Common myeloid progenitor, CD34-positive (primary cell): Measurements from ENCODE around the gene CYS1.

Source experiments
- CTCF ChIA-PET: fragments of 350-600 bp; sonication (Branson Sonifier 250); formaldehyde crosslinking; loops from one replicate; lab custom pipeline; 2021; ENCODE audit warnings: antibody characterized with exemption; lab: Charles Lee
- POLR2A ChIA-PET: fragments of 350-600 bp; sonication (Branson Sonifier 250); formaldehyde crosslinking; loops from one replicate; lab custom pipeline; 2021; ENCODE audit warnings: antibody characterized with exemption; lab: Charles Lee
- DNase-seq, 3 donors: peaks; one replicate each; pipeline versions ENCODE4 v3.0.0 to v3.0.0-alpha.2; 2013
- H3K27ac ChIP-seq, 2 experiments: 1 replicate in 1 of 2; 2 replicates in 1 of 2; pipeline ENCODE4 v1.7.0; 2013; ENCODE audit warnings: inconsistent platforms in 2 of 2, low read length in 2 of 2, mild to moderate bottlenecking in 2 of 2, low read depth in 1 of 2, moderate library complexity in 1 of 2; ENCODE audit not compliant: severe bottlenecking in 2 of 2, insufficient read depth in 1 of 2, poor library complexity in 1 of 2
- H3K27me3 ChIP-seq, 5 experiments: replicated peaks in 2 of 5; 1 replicate in 3 of 5; 2 replicates in 2 of 5; pipeline versions ENCODE4 v1.6.1 to v1.7.0; 2013; ENCODE audit warnings: low read length in 4 of 5, mild to moderate bottlenecking in 2 of 5, moderate library complexity in 2 of 5, inconsistent platforms in 1 of 5; ENCODE audit not compliant: insufficient read depth in 5 of 5, control insufficient read depth in 4 of 5
- H3K36me3 ChIP-seq, 4 experiments: 1 replicate in 2 of 4; 2 replicates in 2 of 4; pipeline versions ENCODE4 v1.6.1 to v1.7.0; 2013; ENCODE audit warnings: low read length in 3 of 4, control low read depth in 1 of 4, mild to moderate bottlenecking in 1 of 4; ENCODE audit not compliant: control insufficient read depth in 4 of 4, insufficient read depth in 4 of 4
- H3K4me1 ChIP-seq, 4 experiments: 1 replicate in 3 of 4; 2 replicates in 1 of 4; pipeline versions ENCODE4 v1.6.1 to v1.7.1; 2013; ENCODE audit warnings: low read length in 3 of 4, mild to moderate bottlenecking in 3 of 4, control low read depth in 1 of 4, inconsistent platforms in 1 of 4, moderate library complexity in 1 of 4; ENCODE audit not compliant: control insufficient read depth in 4 of 4, insufficient read depth in 4 of 4; ENCODE audit errors: control extremely low read depth in 1 of 4
- H3K4me3 ChIP-seq, 7 experiments: 1 replicate in 4 of 7; 2 replicates in 3 of 7; pipeline versions ENCODE4 v1.5.1 to v1.7.0; 2013; ENCODE audit warnings: mild to moderate bottlenecking in 7 of 7, low read length in 6 of 7, moderate library complexity in 6 of 7, inconsistent platforms in 2 of 7, low read depth in 2 of 7, control low read depth in 1 of 7; ENCODE audit not compliant: insufficient read depth in 4 of 7, control insufficient read depth in 1 of 7; ENCODE audit errors: extremely low read depth in 1 of 7
- H3K9me3 ChIP-seq, 5 experiments: 1 replicate in 4 of 5; 2 replicates in 1 of 5; pipeline versions ENCODE4 v1.6.1 to v1.7.1; 2013; ENCODE audit warnings: low read length in 4 of 5, mild to moderate bottlenecking in 2 of 5, inconsistent platforms in 1 of 5, low read depth in 1 of 5, moderate library complexity in 1 of 5; ENCODE audit not compliant: control insufficient read depth in 4 of 5, insufficient read depth in 2 of 5; ENCODE audit errors: control extremely low read depth in 1 of 5
- WGBS: methylation state at CpG from one replicate; pipeline ENCODE4 v1.1.5; 2013; ENCODE audit not compliant: insufficient coverage; 5-methylcytosine and 5-hydroxymethylcytosine counted together

Gene CYS1

GRCh38 chr2:10039658-10040410 lies 40.4 kb downstream of the CYS1 start:
- CTCF ChIA-PET = interaction anchor here (0.9 to 14.5 kb wide), 2 partner anchors 7 to 51 kb away, joined by 3 to 181 read pairs; partner anchors contain the start of gene KLF11
- DNase-seq = no peak
- POLR2A ChIA-PET = no interaction called here
- H3K9me3 ChIP-seq = peaks cover 0 to 9% (median 0%) of the 10 kb centered on the region in 5 experiments
- H3K36me3 ChIP-seq = no peaks in the 10 kb centered on the region
- H3K4me1 ChIP-seq = peaks cover 0 to 46% (median 31%) of the 10 kb centered on the region in 4 experiments
- WGBS = 98% methylated on average over 14 of the region's 16 CpGs
- H3K27ac ChIP-seq = no peak overlapping the region
- H3K4me3 ChIP-seq = no peak overlapping the region
- H3K27me3 ChIP-seq = peaks cover 0 to 2% (median 0%) of the 10 kb centered on the region in 5 experiments

- no peaks in the 10 kb centered on the region for H3K36me3 ChIP-seq
- H3K27me3 ChIP-seq = peaks cover 0 to 2% (median 0%) of the 10 kb centered on the region in 5 experiments
- peaks cover 0 to 45% (median 28%) of the 10 kb centered on the region in 4 experiments for H3K4me1 ChIP-seq
- peaks cover 0 to 9% (median 0%) of the 10 kb centered on the region in 5 experiments for H3K9me3 ChIP-seq
- no peak overlapping the region for H3K27ac ChIP-seq
- POLR2A ChIA-PET = no interaction called here
- no peak overlapping the region for H3K4me3 ChIP-seq
- CTCF ChIA-PET = interaction anchor here (1.1 to 14.5 kb wide), 3 partner anchors 9 to 54 kb away, joined by 5 to 181 read pairs (median 5); partner anchors contain the start of gene KLF11
- DNase-seq = no peak
Measured at GRCh38 chr2:10038716-10039115, 41.5 kb downstream of the CYS1 start.

- no peaks in the 10 kb centered on the region for H3K36me3 ChIP-seq
- no peak for DNase-seq
- peaks cover 0 to 2% (median 0%) of the 10 kb centered on the region in 5 experiments for H3K27me3 ChIP-seq
- 93% methylated on average over 7 of the region's 10 CpGs for WGBS
- peaks cover 0 to 43% (median 28%) of the 10 kb centered on the region in 4 experiments for H3K4me1 ChIP-seq
- CTCF ChIA-PET = interaction anchor here (1.1 to 14.5 kb wide), 3 partner anchors 9 to 54 kb away, joined by 5 to 181 read pairs (median 5); partner anchors contain the start of gene KLF11
- no peak overlapping the region for H3K4me3 ChIP-seq
- POLR2A ChIA-PET = no interaction called here
- H3K9me3 ChIP-seq = peaks cover 0 to 9% (median 0%) of the 10 kb centered on the region in 5 experiments
- no peak overlapping the region for H3K27ac ChIP-seq
Measured at GRCh38 chr2:10038123-10038522, 42.1 kb downstream of the CYS1 start.

- POLR2A ChIA-PET = no interaction called here
- Histone ChIP-seq H3K9me3 (no peaks in the 10 kb centered on the region), H3K36me3 (no peaks in the 10 kb centered on the region), H3K4me3 (peak overlapping the region in 1 of 7 experiments; percentile 38), H3K27ac (peak overlapping the region in 1 of 2 experiments; percentile 26), H3K27me3 (no peaks in the 10 kb centered on the region), H3K4me1 (peaks cover 0 to 37% (median 22%) of the 10 kb centered on the region in 4 experiments)
- 29% methylated on average over 14 of the region's 14 CpGs for WGBS
- CTCF ChIA-PET = interaction anchor here (0.7 to 14.5 kb wide), 12 partner anchors 9 to 65 kb away, joined by 3 to 181 read pairs (median 4); partner anchors contain the start of gene KLF11
- DNase-seq = peak; percentile 92 to 98 (median 98)
Measured at GRCh38 chr2:10036095-10036884, 43.9 kb downstream of the CYS1 start.

GRCh38 chr2:10035633-10036032 lies 44.6 kb downstream of the CYS1 start:
- H3K27me3 ChIP-seq = no peaks in the 10 kb centered on the region
- no peaks in the 10 kb centered on the region for H3K9me3 ChIP-seq
- ChIA-PET POLR2A (no interaction called here), CTCF (interaction anchor here (0.7 to 14.5 kb wide), 12 partner anchors 8 to 221 kb away, joined by 3 to 181 read pairs (median 4); partner anchors contain the start of gene KLF11)
- no peaks in the 10 kb centered on the region for H3K36me3 ChIP-seq
- H3K27ac ChIP-seq = no peak overlapping the region
- no peak for DNase-seq
- WGBS = 78% methylated on average over 5 of the region's 5 CpGs
- H3K4me1 ChIP-seq = peaks cover 0 to 37% (median 22%) of the 10 kb centered on the region in 4 experiments
- no peak overlapping the region for H3K4me3 ChIP-seq

- no peak overlapping the region for H3K4me3 ChIP-seq
- H3K4me1 ChIP-seq = peaks cover 2 to 40% (median 25%) of the 10 kb centered on the region in 4 experiments
- WGBS = 67% methylated on average over 2 of the region's 3 CpGs
- no peaks in the 10 kb centered on the region for H3K9me3 ChIP-seq
- H3K27me3 ChIP-seq = no peaks in the 10 kb centered on the region
- ChIA-PET POLR2A (no interaction called here), CTCF (interaction anchor here (0.8 to 14.5 kb wide), 12 partner anchors 9 to 220 kb away, joined by 3 to 181 read pairs (median 5); partner anchors contain the start of gene KLF11)
- H3K36me3 ChIP-seq = no peaks in the 10 kb centered on the region
- DNase-seq = no peak
- H3K27ac ChIP-seq = no peak overlapping the region
Measured at GRCh38 chr2:10035053-10035422, 45.2 kb downstream of the CYS1 start.
